HG02870 (cell line): ENCODE results near the gene GGACT.
"Not testable (repeated sequence)": the region's sequence is repeated elsewhere in the genome, so short reads cannot be mapped to it uniquely, and the experiment has no call there.

Experiments
- ATAC-seq: cut with Tn5 transposase; IDR thresholded peaks from one replicate; pipeline ENCODE4 v1.9.1; 2021; ENCODE audit warnings: mild to moderate bottlenecking, moderate library complexity; ENCODE audit not compliant: unreplicated experiment

Gene GGACT

GRCh38 chr13:100588331-100589177, at the start of gene GGACT:
Gene GGACT, minus strand, starts transcription at chr13:100588789. Its CDS starts 56,198 bp downstream, at chr13:100532591.
- peak; percentile 94 for ATAC-seq

GRCh38 chr13:100637796-100638195, 49.2 kb upstream of the GGACT start:
- no peak for ATAC-seq

GRCh38 chr13:100637380-100637779, 48.8 kb upstream of the GGACT start:
- ATAC-seq, result no peak

- no peak for ATAC-seq
These were observed 47.9 kb upstream of the GGACT start for GRCh38 chr13:100636441-100636840.

- ATAC-seq, result no peak
These were observed 47.4 kb upstream of the GGACT start for GRCh38 chr13:100636004-100636403.

- ATAC-seq, result no peak
These were observed 46.1 kb upstream of the GGACT start for GRCh38 chr13:100634696-100635095.

GRCh38 chr13:100633461-100633860, 44.9 kb upstream of the GGACT start:
- ATAC-seq, result no peak

GRCh38 chr13:100630555-100630954, 42.0 kb upstream of the GGACT start:
- ATAC-seq, result no peak

GRCh38 chr13:100627120-100627519, 38.5 kb upstream of the GGACT start:
- no peak for ATAC-seq

GRCh38 chr13:100625447-100625846, 36.9 kb upstream of the GGACT start:
- no peak for ATAC-seq

GRCh38 chr13:100620792-100621191, 32.2 kb upstream of the GGACT start:
- ATAC-seq, result no peak

- no peak for ATAC-seq
These were observed 31.4 kb upstream of the GGACT start for GRCh38 chr13:100619940-100620339.

- not testable (repeated sequence) for ATAC-seq
These were observed 30.3 kb upstream of the GGACT start for GRCh38 chr13:100618897-100619296.

GRCh38 chr13:100613031-100613430, 24.4 kb upstream of the GGACT start:
- ATAC-seq, result no peak

GRCh38 chr13:100611678-100612492, 23.3 kb upstream of the GGACT start:
- no peak for ATAC-seq

GRCh38 chr13:100610391-100611347, 22.1 kb upstream of the GGACT start:
- ATAC-seq, result peak; percentile 27

- ATAC-seq, result peak; percentile 94
These were observed 20.3 kb upstream of the GGACT start for GRCh38 chr13:100608906-100609305.

GRCh38 chr13:100608489-100608888, 19.9 kb upstream of the GGACT start:
- no peak for ATAC-seq

- no peak for ATAC-seq
These were observed 16.5 kb upstream of the GGACT start for GRCh38 chr13:100604918-100605710.
